Measurements from ENCODE around the gene TBC1D2B.

The TBC1D2B gene

DNA sequence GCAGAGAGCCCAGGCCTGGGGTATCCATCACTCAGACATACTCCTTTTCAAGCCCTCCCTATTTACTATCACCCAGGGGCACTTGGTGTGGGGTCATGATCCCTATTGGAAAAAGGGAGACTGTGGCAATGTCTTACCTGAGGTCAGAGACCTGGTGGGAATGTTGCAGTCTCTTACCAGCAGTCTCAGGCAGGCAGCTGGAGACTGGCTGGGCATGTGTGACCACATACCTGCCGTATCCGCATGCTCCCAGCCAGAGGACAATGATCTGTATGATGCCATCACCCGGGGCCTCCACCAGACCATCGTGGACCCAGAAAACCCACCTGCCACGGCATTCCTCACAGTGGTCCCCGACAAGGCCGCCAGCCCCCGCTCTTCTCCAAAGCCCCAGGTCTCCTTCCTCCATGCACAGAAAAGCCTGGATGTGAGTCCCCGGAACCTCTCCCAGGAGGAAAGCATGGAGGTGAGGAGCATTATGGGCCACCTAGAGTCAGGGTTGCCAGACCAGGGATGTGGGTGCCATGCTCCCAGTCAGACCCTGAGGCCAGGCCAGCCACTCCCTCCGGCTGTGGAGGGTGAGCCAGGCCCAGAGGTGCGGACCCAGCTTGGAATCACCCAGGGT is 20.7 kb upstream of the TBC1D2B start:
- TF ChIP-seq SIN3A (IDR thresholded peaks at IDR 0.05; ENCODE audit: borderline replicate concordance, insufficient read depth, low read length) (no peak), FOXP2 (optimal IDR thresholded peaks at IDR 0.05; ENCODE audit: borderline replicate concordance, extremely low read depth, extremely low read length, insufficient read depth) (no peak), TAF1 (IDR thresholded peaks at IDR 0.05; ENCODE audit: borderline replicate concordance, insufficient read depth, low read length) (no peak), POLR2AphosphoS5 (IDR thresholded peaks at IDR 0.05; ENCODE audit: low read depth, low read length) (no peak)
- TF ChIP-seq, protein P1, sequence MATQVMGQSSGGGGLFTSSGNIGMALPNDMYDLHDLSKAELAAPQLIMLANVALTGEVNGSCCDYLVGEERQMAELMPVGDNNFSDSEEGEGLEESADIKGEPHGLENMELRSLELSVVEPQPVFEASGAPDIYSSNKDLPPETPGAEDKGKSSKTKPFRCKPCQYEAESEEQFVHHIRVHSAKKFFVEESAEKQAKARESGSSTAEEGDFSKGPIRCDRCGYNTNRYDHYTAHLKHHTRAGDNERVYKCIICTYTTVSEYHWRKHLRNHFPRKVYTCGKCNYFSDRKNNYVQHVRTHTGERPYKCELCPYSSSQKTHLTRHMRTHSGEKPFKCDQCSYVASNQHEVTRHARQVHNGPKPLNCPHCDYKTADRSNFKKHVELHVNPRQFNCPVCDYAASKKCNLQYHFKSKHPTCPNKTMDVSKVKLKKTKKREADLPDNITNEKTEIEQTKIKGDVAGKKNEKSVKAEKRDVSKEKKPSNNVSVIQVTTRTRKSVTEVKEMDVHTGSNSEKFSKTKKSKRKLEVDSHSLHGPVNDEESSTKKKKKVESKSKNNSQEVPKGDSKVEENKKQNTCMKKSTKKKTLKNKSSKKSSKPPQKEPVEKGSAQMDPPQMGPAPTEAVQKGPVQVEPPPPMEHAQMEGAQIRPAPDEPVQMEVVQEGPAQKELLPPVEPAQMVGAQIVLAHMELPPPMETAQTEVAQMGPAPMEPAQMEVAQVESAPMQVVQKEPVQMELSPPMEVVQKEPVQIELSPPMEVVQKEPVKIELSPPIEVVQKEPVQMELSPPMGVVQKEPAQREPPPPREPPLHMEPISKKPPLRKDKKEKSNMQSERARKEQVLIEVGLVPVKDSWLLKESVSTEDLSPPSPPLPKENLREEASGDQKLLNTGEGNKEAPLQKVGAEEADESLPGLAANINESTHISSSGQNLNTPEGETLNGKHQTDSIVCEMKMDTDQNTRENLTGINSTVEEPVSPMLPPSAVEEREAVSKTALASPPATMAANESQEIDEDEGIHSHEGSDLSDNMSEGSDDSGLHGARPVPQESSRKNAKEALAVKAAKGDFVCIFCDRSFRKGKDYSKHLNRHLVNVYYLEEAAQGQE (IDR thresholded peaks at IDR 0.05; ENCODE audit: insufficient read depth in 1 of 2, low read depth in 2 of 2, low read length in 2 of 2): no peak

DNA sequence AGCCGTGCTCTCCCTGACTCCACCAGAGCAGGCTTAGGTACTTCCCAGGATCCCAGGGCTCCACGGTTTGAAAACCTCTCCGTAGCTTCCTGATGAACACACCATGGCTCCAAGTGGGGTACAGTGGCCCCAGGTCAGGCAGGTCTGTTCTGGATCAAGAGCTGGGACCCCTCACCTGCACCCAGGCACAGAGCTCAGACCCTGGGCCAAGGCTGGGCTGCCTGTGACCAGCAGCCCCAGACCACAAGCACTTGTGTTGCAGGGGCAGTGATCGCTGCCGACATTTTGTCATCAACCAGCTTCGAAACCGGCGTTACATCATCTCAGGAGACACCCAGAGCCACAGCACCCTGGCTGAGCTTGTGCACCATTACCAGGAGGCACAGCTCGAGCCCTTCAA is 20.2 kb upstream of the TBC1D2B start:
- TF ChIP-seq FOXP2 (optimal IDR thresholded peaks at IDR 0.05; ENCODE audit: borderline replicate concordance, extremely low read depth, extremely low read length, insufficient read depth) (no peak), TAF1 (IDR thresholded peaks at IDR 0.05; ENCODE audit: borderline replicate concordance, insufficient read depth, low read length) (no peak), POLR2AphosphoS5 (IDR thresholded peaks at IDR 0.05; ENCODE audit: low read depth, low read length) (no peak), SIN3A (IDR thresholded peaks at IDR 0.05; ENCODE audit: borderline replicate concordance, insufficient read depth, low read length) (no peak)
- TF ChIP-seq, protein P1 (IDR thresholded peaks at IDR 0.05; ENCODE audit: insufficient read depth in 1 of 2, low read depth in 2 of 2, low read length in 2 of 2): no peak

- TF ChIP-seq TAF1 (IDR thresholded peaks at IDR 0.05; ENCODE audit: borderline replicate concordance, insufficient read depth, low read length) (no peak), FOXP2 (optimal IDR thresholded peaks at IDR 0.05; ENCODE audit: borderline replicate concordance, extremely low read depth, extremely low read length, insufficient read depth) (no peak), POLR2AphosphoS5 (IDR thresholded peaks at IDR 0.05; ENCODE audit: low read depth, low read length) (no peak), SIN3A (IDR thresholded peaks at IDR 0.05; ENCODE audit: borderline replicate concordance, insufficient read depth, low read length) (no peak)
- TF ChIP-seq, protein P1 (IDR thresholded peaks at IDR 0.05; ENCODE audit: insufficient read depth in 1 of 2, low read depth in 2 of 2, low read length in 2 of 2): no peak
Measured at GRCh38 chr15:78093242-78094020, 15.9 kb upstream of the TBC1D2B start.

DNA sequence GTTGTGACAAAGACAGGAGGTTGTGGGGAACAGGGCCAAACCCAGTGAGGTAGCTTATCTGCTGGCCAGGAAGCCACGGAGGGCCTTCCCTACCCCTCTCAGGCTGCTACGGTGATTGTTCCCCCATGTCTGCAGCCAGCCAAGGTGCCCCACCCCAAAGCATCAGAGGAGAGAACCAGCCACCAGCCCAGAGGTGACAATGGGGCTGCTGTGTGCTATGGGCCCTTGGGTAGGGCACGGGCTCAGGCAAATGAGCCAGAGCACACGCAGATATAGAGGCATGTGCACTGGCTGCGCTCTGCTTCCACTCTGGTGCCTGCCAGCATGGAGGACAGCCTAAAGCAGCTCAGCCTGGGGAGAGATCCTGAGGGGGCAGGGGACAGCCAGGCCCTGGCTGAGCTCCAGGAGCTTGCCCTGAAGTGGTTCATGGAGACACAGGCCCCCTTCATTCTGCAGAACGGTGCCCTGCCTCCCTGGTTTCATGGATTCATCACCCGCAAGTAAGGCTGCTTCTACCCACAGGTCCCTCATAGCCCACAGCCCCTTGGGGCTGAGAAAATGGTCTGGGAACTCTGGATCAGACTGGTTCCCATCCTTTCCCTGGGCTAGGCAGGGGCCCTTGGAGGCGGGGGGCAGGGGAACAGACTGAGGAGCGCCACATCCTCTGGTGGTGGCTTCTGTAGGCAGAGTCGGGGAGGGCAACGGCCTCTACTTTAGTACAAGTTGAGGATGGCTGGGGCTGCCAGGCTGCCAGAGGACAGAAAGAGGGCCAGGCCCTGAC is 14.9 kb upstream of the TBC1D2B start, which contains the start of gene SH2D7:
SH2D7 (plus strand) TSS at position 301 of the 781 bp plus-strand sequence; CDS start at position 325, 24 bp downstream.
- no peak for TF ChIP-seq FOXP2 (optimal IDR thresholded peaks at IDR 0.05; ENCODE audit: borderline replicate concordance, extremely low read depth, extremely low read length, insufficient read depth)
- TF ChIP-seq, protein P1 (IDR thresholded peaks at IDR 0.05; ENCODE audit: insufficient read depth in 1 of 2, low read depth in 2 of 2, low read length in 2 of 2): no peak
- TF ChIP-seq POLR2AphosphoS5 (IDR thresholded peaks at IDR 0.05; ENCODE audit: low read depth, low read length): no peak
- no peak for TF ChIP-seq TAF1 (IDR thresholded peaks at IDR 0.05; ENCODE audit: borderline replicate concordance, insufficient read depth, low read length)
- TF ChIP-seq SIN3A (IDR thresholded peaks at IDR 0.05; ENCODE audit: borderline replicate concordance, insufficient read depth, low read length): no peak
